ENCODE results near the gene PTK7.
"Not testable (repeated sequence)": the region's sequence is repeated elsewhere in the genome, so short reads cannot be mapped to it uniquely, and the experiment has no call there.

The PTK7 gene

GRCh38 chr6:43088654-43089056 is 12.5 kb downstream of the PTK7 start:
- DNase-seq = no peak

- DNase-seq = no peak
Observed at GRCh38 chr6:43089467-43089866, 13.4 kb downstream of the PTK7 start.

- DNase-seq = no peak
Observed at GRCh38 chr6:43089874-43090558, 13.9 kb downstream of the PTK7 start.

- no peak for DNase-seq
Observed at GRCh38 chr6:43090559-43090956, 14.4 kb downstream of the PTK7 start.

- no peak for DNase-seq
Observed at GRCh38 chr6:43091020-43091419, 14.9 kb downstream of the PTK7 start.

- no peak for DNase-seq
Observed at GRCh38 chr6:43091436-43091991, 15.4 kb downstream of the PTK7 start.

- DNase-seq = peak; percentile 27
Observed at GRCh38 chr6:43092635-43093034, 16.5 kb downstream of the PTK7 start.

- DNase-seq = no peak
Observed at GRCh38 chr6:43093436-43094289, 17.5 kb downstream of the PTK7 start.

- DNase-seq = no peak
Observed at GRCh38 chr6:43095939-43096338, 19.8 kb downstream of the PTK7 start.

GRCh38 chr6:43096451-43097097 is 20.5 kb downstream of the PTK7 start:
- no peak for DNase-seq

GRCh38 chr6:43097098-43097489 is 21.0 kb downstream of the PTK7 start:
- no peak for DNase-seq

GRCh38 chr6:43097502-43097901 is 21.4 kb downstream of the PTK7 start:
- no peak for DNase-seq

GRCh38 chr6:43101497-43101896 is 25.4 kb downstream of the PTK7 start:
- no peak for DNase-seq

- DNase-seq = no peak
Observed at GRCh38 chr6:43103253-43103876, 27.3 kb downstream of the PTK7 start.

- no peak for DNase-seq
Observed at GRCh38 chr6:43105538-43106222, 29.6 kb downstream of the PTK7 start.

GRCh38 chr6:43107344-43108062 is 31.4 kb downstream of the PTK7 start:
- DNase-seq = no peak

GRCh38 chr6:43113431-43114260 is 37.5 kb downstream of the PTK7 start:
- DNase-seq = no peak

GRCh38 chr6:43115365-43115764 is 39.3 kb downstream of the PTK7 start:
- no peak for DNase-seq

- not testable (repeated sequence) for DNase-seq
Observed at GRCh38 chr6:43117466-43117865, 41.4 kb downstream of the PTK7 start.

- no peak for DNase-seq
Observed at GRCh38 chr6:43119482-43119881, 43.4 kb downstream of the PTK7 start.
